H54 (cell line): Measurements from ENCODE around the gene RAMP2.
A peak's percentile ranks its signal among the peaks of the same experiment; 100 is the strongest.
"Not testable (repeated sequence)": the region's sequence is repeated elsewhere in the genome, so short reads cannot be mapped to it uniquely, and the experiment has no call there.

Experiments used
- DNase-seq: peaks from one replicate; pipeline ENCODE4 v3.0.0; 2011; ENCODE audit warnings: low spot score, mixed read lengths; ENCODE audit not compliant: insufficient read length
- FAIRE-seq: peaks from 3 replicates; lab custom pipeline; 2011; peaks lifted over from hg19 to GRCh38; lab: Jason Lieb, UNC
- POLR2A ChIP-seq: IDR thresholded peaks from 2 replicates; pipeline ENCODE4 v1.6.1; 2011; ENCODE audit warnings: low read depth, mild to moderate bottlenecking, low read length

RAMP2 gene

DNA sequence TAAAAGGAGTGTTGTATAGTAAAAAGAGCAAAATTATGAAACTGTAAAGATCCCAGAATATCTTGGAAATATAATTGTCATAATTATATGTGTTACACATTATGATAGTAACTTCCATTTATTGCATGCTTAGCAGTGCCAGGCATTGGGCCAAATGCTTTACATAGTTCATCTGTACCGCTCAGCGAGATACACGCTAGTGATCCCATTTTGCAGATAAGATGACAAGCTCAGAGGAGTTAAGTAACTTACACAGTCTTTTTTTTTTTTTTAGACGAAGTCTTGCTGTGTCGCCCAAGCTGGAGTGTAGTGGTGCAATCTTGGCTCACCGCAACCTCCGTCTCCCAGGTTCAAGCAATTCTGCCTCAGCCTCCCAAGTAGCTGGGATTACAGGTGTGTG is 9.4 kb upstream of the RAMP2 start:
- no peak for TF ChIP-seq POLR2A
- no peak for FAIRE-seq

DNA sequence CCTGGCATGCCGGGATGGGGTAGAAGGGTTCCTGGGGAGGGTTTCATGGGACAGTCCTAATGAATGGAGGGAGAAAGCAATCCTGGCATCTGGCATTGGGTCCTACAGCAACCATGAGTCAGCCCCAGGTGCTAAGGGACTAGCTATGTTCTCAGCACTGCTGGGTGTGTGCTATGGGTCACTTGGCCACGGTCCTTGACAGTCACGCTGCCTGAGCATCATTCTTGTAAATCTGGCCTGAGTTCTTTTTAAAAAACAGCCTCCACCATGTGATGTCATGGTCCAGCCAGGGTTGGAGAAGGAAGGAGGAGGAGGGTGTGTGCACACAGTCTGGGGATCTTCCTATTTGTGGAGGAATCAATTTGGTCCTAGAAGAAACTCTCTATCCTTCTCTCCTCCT is 6.2 kb upstream of the RAMP2 start:
- DNase-seq: peak; percentile 61
- FAIRE-seq: no peak
- TF ChIP-seq POLR2A: no peak

More for the DNA sequence above, 9.4 kb upstream of the RAMP2 start:
- DNase-seq: no peak

DNA sequence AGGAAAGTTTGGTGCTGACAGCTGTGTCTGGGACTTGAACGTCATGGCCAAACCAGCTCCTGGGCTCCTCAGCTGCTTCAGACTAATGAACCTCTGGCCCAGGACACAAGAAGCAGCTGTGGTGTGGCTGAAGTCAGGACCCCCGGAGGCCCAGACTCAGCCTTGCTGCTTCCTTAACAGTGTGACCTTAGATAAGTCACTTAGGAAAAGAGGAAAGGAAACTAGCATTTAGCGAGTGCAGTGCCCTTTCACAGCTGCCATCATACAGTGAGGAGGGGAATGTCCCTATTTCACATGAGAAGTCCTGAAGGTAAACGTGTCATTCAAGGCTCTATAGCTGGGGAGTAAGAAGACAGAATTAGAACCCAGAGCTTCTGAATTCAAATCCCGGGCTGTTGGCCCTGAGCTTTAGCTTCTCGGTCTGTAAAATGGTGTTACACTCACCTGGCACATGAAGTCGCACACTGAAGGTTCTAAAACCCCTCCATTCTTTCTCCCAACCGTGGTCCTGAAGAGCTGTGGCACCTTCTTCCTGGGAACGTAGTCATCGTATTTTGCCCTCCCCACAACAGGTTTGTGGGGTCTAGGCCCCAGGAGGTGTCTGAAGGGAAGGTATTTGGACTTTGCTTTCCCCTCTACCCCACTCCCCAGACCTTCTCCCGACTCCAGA is 910 bp upstream of the RAMP2 start:
- FAIRE-seq: no peak
- no peak for TF ChIP-seq POLR2A
- no peak for DNase-seq

DNA sequence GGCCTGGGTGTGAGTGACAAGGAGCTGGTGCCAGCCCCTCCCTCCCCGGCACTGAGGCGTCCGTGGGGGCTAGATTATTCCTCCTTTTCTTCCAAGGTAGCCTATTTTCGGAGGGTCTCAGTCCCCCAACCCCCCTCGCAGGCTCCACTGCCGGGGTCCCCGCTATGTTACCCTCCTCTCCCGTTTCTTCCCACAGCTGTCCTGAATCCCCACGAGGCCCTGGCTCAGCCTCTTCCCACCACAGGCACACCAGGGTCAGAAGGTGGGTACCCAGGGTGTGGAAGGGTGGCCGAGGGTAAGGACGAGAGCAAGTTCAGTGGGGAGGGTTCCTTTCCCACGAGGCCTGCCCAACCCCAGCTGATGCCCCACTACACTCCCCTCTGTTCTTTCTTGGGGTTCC is 611 bp downstream of the RAMP2 start:
- FAIRE-seq: no peak
- no peak for TF ChIP-seq POLR2A
- DNase-seq: no peak

DNA sequence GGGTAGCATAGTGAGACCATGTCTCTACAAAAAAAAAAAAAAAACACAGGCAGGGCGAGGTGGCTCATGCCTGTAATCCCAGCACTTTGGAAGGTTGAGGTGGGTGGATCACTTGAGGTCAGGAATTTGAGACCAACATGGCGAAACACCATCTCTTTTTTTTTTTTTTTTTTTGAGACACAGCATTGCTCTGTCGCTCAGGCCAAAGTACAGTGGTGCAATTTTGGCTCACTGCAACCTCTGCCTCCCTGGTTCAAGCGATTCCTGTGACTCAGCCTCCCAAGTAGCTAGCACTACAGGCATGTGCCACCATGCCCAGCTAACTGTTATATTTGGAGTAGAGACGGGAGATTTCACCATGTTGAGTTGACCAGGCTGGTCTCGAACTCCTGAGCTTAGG is 5.1 kb downstream of the RAMP2 start:
- DNase-seq (no peak), FAIRE-seq (no peak)
- no peak for TF ChIP-seq POLR2A

DNA sequence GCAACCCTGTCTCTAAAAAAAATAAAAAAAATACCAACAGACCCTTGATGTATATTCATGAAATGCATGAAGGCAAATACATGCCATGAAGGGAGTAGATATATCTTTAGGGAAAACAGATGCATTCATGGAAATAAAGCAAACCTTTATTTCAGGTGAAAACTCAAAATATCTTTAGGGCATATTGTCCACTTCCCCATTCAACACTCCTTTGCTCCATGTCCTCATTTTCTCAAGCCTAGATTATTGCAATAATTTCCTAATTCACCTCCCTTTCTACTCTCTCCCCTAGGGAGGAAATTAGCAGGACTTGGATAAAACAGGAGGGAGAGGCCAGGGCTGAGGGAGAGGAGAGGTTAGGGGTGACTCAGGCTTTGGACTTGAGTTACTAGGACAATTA is 6.5 kb downstream of the RAMP2 start:
- no peak for DNase-seq
- FAIRE-seq: no peak
- no peak for TF ChIP-seq POLR2A

DNA sequence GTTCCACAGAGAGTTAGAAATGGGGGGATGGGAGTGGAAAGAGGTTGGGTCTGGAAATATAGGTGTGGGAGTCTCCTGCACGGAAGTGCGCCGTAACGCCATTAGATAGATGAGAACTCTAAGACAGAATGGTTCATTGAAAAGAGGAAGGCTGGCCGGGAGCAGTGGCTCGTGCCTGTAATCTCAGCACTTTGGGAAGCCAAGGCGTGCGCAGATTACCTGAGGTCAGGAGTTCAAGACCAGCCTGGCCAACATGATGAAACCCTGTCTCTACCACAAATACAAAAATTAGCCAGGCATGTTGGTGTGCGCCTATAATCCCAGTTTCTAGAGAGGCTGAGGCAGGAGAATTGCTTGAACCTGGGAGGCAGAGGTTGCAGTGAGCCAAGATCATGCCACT is 7.0 kb downstream of the RAMP2 start:
- not testable (repeated sequence) for FAIRE-seq

DNA sequence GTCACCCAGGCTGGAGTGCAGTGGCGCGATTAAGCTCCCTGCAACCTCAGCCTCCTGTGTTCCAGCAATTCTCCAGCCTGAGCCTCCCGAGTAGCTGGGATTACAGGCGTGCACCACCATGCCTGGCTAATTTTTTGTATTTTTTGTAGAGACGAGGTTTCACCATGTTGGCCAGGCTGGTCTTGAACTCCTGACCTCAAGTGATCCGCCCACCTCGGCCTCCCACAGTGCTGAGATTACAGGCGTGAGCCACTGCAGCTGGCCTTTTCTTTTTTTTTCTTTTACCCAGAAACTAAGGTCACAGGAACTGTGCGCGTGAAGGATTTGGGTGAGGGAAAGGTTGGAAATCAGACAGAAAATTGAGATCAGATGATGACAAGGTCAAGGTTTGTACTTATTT is 8.9 kb downstream of the RAMP2 start:
- FAIRE-seq, DNase-seq: not testable (repeated sequence)

More for the DNA sequence above, 7.0 kb downstream of the RAMP2 start:
- DNase-seq: not testable (repeated sequence)

DNA sequence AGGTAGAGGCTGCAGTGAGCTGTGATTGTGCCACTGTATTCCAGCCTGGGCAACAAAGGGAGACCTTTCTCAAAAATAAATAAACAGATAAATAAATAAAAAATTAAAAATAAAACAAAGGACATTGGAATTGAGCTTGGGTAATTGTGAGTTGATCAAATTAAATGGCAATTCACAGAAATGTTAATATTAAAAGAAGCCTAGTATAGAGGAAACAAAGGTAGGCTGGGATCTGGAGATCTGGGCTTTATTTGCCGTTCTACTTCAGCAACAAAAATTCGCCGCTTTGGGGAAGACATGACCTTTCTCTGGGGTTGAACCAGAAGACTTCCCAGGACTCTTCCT is 11.9 kb downstream of the RAMP2 start:
- FAIRE-seq (no peak), DNase-seq (no peak)
- no peak for TF ChIP-seq POLR2A

DNA sequence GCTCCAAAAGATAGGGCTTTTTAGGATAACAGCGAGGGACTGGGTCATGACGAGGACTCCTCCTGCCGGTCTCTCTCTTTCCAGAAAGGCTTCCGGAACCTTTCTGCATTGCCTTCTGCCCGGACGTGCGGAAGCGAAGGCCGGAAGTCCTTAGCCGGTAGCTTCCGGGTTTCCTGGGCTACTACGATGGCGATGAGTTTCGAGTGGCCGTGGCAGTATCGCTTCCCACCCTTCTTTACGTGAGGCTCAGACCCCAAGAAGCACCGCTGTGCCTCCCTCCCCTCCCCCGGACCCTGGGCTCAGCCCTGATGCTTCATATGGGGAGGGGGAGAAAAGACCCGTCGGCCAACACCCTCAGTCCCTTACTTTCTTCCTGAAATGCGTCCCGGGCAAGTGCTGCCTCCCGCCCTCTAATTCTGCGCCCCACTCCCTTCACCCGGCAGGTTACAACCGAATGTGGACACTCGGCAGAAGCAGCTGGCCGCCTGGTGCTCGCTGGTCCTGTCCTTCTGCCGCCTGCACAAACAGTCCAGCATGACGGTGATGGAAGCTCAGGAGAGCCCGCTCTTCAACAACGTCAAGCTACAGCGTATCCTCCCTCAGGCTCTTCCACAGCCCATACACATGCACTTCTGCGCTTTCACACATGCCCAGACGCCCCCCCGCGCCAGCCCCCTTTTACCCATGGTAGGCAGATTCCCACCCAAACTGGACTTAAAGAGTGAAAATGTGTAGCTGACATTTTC is 12.4 kb downstream of the RAMP2 start, which contains the start of gene VPS25:
VPS25 (plus strand) TSS at position 160 of the 746 bp plus-strand sequence; CDS start at position 187, 27 bp downstream.
- DNase-seq (peak; percentile 83), FAIRE-seq (no peak)
- peak; percentile 93 for TF ChIP-seq POLR2A

DNA sequence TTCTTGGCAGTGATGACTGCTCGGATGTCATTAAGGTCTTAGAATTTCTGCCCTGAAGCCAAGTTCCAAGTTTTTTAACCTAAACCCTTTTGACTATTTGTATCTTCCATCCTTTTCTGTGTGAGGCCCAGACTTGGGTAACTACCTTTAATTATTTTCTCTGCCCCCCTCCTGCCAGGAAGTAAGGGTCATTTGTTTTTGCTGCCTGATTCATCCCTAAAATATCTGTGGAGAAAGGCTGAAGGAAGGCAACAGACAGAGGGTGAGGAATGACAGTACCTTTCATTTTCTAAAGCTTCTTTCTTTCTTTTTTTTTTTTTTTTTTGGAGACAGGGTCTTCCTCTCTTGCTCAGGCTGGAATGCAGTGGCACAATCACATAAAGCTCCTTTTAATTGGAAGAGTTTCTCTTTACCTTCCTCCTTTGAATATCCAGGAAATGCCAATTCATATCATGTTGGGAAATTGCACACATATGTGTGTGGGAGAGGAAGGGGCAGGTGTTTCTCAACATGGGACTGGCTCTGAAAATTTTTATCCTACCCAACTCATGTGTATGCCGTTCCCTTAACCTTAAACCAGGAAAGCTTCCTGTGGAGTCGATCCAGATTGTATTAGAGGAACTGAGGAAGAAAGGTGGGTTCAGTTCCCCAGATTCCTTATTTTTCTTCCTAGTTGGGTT is 13.2 kb downstream of the RAMP2 start:
- no peak for TF ChIP-seq POLR2A
- FAIRE-seq (no peak), DNase-seq (peak; percentile 60)

DNA sequence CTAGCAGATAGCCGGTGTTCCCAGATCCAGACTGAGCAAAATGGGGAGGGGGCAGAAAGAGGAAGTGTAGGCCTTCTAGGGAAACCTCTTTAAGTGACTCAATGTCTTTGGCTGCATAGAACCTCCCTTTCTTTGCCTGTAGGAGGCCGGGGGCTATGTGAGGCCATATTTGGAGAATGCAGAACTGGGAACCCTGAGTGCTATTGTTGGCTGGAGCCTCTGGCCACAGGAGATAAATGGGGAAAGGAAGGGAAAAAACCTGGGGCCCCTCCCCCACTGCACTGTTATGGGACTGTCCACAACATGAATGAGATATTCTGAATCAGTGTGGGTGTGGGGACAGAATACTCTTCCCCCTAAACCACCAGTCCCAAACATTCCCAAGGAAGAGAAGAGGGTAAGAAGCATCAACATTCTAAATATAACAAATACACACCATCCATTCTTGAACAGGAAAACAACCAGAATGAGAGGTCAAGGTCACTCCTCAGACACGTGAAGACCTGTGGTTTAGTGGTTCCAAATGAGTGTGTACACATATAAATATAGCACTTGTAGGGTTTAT is 14.6 kb downstream of the RAMP2 start:
- no peak for FAIRE-seq

DNA sequence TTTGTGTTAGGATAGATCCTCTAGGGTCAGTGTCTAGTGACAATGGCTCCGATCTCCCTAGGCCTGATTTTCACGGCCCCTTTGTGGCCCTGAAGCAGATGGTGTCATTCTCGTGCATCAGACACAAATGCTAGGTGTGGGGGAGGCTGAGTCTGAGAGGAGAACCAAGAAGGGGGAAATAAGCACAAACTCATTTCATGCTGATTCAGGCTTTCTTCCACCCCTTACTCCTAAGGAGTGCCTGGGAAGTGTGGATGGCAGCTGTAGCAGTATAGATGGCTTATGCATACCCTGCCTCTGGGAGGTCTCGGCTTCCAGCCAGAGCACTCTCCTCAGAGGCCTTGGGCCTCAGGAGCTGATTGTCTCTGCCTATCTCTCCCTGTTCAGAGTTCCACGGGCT is 17.5 kb downstream of the RAMP2 start:
- FAIRE-seq: no peak
- no peak for TF ChIP-seq POLR2A
- no peak for DNase-seq

More for the DNA sequence above, 14.6 kb downstream of the RAMP2 start:
- DNase-seq: no peak
- TF ChIP-seq POLR2A: no peak

DNA sequence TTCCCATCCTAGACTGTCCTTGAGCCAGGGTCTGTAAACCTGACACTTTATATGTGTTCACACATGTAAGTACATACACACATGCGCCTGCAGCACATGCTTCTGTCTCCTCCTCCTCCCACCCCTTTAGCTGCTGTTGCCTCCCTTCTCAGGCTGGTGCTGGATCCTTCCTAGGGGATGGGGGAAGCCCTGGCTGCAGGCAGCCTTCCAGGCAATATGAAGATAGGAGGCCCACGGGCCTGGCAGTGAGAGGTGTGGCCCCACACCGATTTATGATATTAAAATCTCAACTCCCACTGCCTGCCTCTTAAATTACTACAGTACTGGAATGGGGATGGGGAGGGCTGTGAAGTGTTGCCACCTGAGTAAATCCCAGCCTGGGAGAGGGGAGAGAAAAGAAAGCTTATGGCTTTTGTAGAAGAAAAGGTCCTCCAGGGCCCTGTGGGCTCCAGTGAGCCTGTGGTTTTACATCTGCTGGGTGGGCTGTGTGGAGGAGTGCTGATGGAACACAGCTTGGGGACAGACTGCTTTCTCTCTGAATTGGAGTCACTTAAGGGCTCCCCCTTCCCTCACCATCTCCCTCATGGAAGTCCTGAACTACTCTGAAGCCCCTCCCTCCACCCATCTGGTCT is 18.4 kb downstream of the RAMP2 start:
- no peak for TF ChIP-seq POLR2A
- FAIRE-seq: no peak
- no peak for DNase-seq
